IPS-18c (cell line): ENCODE results near the gene CRY1.

Experiments used
- H3K4me3 ChIP-seq: 2 replicates; pipeline ENCODE4 v1.7.0; 2013; ENCODE audit warnings: low read depth, mild to moderate bottlenecking, low read length, moderate library complexity; ENCODE audit not compliant: insufficient read depth
- H3K9me3 ChIP-seq: one replicate; pipeline ENCODE4 v1.6.1; 2013; ENCODE audit warnings: mild to moderate bottlenecking, low read length, moderate library complexity; ENCODE audit not compliant: control insufficient read depth, insufficient read depth

The CRY1 gene

GRCh38 chr12:106960443-106960842 is 132.9 kb downstream of the CRY1 start:
- no peak overlapping the region for H3K4me3 ChIP-seq
- H3K9me3 ChIP-seq = no peaks in the 10 kb centered on the region

- no peak overlapping the region for H3K4me3 ChIP-seq
- H3K9me3 ChIP-seq = peaks cover 2% of the 10 kb centered on the region
Observed at GRCh38 chr12:106957583-106957982, 135.8 kb downstream of the CRY1 start.

- Histone ChIP-seq H3K9me3 (peaks cover 2% of the 10 kb centered on the region), H3K4me3 (peak overlapping the region; percentile 92)
Observed at GRCh38 chr12:106956048-106956578, 137.2 kb downstream of the CRY1 start.

- Histone ChIP-seq H3K4me3 (peak within 1 kb of the TSS; percentile 92), H3K9me3 (peaks cover 2% of the 10 kb centered on the region)
Observed at GRCh38 chr12:106955377-106956047, 137.8 kb downstream of the CRY1 start, which contains the start of gene TMEM263. Gene TMEM263, plus strand, starts transcription at chr12:106955907. Its CDS starts 11,210 bp downstream, at chr12:106967117.

GRCh38 chr12:106954462-106955376 is 138.6 kb downstream of the CRY1 start:
- peaks cover 2% of the 10 kb centered on the region for H3K9me3 ChIP-seq
- peak overlapping the region; percentile 92 for H3K4me3 ChIP-seq

DNA sequence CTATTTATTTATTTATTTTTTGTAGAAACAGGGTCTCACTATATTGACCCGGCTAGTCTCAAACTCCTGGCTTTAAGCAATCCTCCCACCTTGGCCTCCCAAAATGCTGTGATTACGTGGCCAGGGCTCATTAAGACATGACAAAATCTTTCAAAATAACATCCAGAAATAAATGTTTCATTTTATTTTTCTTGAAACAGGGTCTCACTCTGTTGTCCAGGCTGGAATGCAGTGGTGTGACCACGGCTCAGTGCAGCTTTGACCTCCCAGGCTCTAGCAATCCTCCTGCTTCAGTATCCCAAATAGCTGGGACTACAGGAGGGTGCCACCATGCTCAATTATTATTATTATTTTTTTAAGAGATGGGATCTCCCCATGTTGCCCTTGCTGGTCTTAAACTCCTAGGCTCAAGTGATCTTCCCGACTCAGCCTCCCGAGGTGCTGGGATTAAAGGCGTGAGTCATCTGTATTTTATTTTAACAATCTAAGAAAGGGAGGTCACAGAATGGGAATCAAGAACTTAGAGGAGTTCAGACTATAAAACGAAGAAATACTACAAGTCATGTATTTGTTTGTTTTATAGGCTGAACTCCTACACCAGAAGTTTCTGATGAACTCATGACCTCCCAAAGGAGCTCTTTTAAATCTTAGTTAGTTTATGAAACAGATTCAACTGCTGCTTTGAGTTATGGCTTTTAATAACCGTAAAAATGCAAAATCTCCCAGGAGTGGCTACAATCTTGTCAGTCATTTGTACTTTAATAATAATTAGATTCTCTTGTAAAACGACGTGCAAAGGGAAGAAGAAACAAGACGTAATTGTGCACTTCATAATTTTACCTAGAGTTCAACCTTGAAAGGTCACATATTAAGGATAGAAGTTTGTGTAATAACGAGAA is 139.7 kb downstream of the CRY1 start:
- H3K4me3 ChIP-seq = no peak overlapping the region

DNA sequence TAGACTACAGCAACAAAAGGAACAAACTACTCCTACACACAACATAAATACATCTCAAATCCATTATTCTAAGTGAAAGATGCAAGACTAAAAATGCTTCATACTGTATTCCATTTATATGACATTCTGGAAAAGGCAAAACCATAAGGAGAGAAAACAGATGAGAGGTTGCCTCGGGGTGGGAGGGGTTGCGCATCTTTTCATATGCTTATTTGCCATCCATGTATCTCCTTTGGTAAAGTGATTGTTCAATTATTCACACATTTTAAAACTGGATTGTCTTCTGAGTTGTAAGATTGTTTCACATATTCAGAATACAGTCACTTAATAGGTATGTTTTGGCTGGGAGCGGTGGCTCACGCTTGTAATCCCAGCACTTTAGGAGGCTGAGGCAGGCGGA is 142.8 kb downstream of the CRY1 start:
- Histone ChIP-seq H3K4me3 (no peak overlapping the region), H3K9me3 (peaks cover 11% of the 10 kb centered on the region)

More for the DNA sequence above, 139.7 kb downstream of the CRY1 start:
- H3K9me3 ChIP-seq = peaks cover 4% of the 10 kb centered on the region

- no peak overlapping the region for H3K4me3 ChIP-seq
- H3K9me3 ChIP-seq = peaks cover 12% of the 10 kb centered on the region
Observed at GRCh38 chr12:106947461-106947860, 145.9 kb downstream of the CRY1 start.

- Histone ChIP-seq H3K4me3 (no peak overlapping the region), H3K9me3 (peaks cover 12% of the 10 kb centered on the region)
Observed at GRCh38 chr12:106945261-106945851, 148.0 kb downstream of the CRY1 start.

DNA sequence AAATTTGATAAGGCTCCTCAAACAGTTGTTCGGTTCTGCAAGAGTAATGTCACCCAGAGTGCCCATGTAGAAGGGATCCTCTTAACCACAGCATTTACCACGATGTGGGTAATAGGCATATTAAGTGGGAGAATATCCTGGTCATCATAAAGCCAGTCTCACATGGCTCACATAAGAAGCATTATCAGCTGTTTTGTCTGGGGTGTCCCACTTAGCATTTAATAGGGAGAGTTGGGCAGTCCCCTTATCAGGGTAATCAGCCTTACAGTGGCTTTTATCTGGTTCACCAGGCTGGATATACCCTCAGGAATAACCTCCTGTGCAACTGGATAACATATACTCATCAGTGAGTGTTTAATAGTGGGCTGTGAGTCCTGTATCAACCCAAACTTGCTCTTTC is 150.6 kb downstream of the CRY1 start:
- no peak overlapping the region for H3K4me3 ChIP-seq

GRCh38 chr12:106941481-106942156 is 151.7 kb downstream of the CRY1 start:
- no peak overlapping the region for H3K4me3 ChIP-seq
- peaks cover 3% of the 10 kb centered on the region for H3K9me3 ChIP-seq

More for the DNA sequence above, 150.6 kb downstream of the CRY1 start:
- peaks cover 10% of the 10 kb centered on the region for H3K9me3 ChIP-seq
